Activated CD4-positive, alpha-beta memory T cell treated with anti-CD3 and anti-CD28 coated beads for 36 hours (primary cell): ENCODE measurements around the gene CITED4. TPM values are rescaled to one million over a fixed set of nuclear protein-coding genes. Genes with fewer than 3 reads are reported as not detected.
A peak's percentile ranks its signal among the peaks of the same experiment; 100 is the strongest.
"Not testable (repeated sequence)": the region's sequence is repeated elsewhere in the genome, so short reads cannot be mapped to it uniquely, and the experiment has no call there.

ENCODE experiments used
- CTCF ChIA-PET: fragments of 350-600 bp; sonication (Branson Sonifier 250); formaldehyde crosslinking; loops from one replicate; lab custom pipeline; 2021; ENCODE audit warnings: antibody characterized with exemption, inconsistent platforms; lab: Charles Lee
- POLR2A ChIA-PET: fragments of 350-600 bp; sonication (Branson Sonifier 250); formaldehyde crosslinking; loops from one replicate; lab custom pipeline; 2021; ENCODE audit warnings: antibody characterized with exemption; lab: Charles Lee
- DNase-seq: peaks from one replicate; pipeline ENCODE4 v3.0.0-alpha.2; 2020
- H3K27ac Mint-ChIP-seq: one replicate; pipeline ENCODE4 v1.8.0; 2021; ENCODE audit warnings: mixed read lengths
- H3K27me3 Mint-ChIP-seq: one replicate; pipeline ENCODE4 v1.8.0; 2021; ENCODE audit warnings: mixed read lengths
- H3K36me3 Mint-ChIP-seq: one replicate; pipeline ENCODE4 v1.8.0; 2021; ENCODE audit warnings: mixed read lengths
- H3K4me1 Mint-ChIP-seq: one replicate; pipeline ENCODE4 v1.8.0; 2021; ENCODE audit warnings: low read depth, mixed read lengths
- H3K4me3 Mint-ChIP-seq: one replicate; pipeline ENCODE4 v1.8.0; 2021; ENCODE audit warnings: mild to moderate bottlenecking, mixed read lengths
- H3K9me3 Mint-ChIP-seq: one replicate; pipeline ENCODE4 v1.8.0; 2021; ENCODE audit warnings: mixed read lengths
- intact Hi-C: fragments of 100-400 bp; cut with micrococcal nuclease; formaldehyde crosslinking; loops from one replicate; pipeline ENCODE4 v1.15.1; 2023
- total RNA-seq, 2 experiments: library from RNA; stranded (reverse); gene quantifications; one replicate each; pipeline ENCODE4 v1.2.3, GENCODE V29; 2021

CITED4 gene
- total RNA-seq, 2 experiments from 2014 or later = 1.9 to 2.1 TPM

DNA sequence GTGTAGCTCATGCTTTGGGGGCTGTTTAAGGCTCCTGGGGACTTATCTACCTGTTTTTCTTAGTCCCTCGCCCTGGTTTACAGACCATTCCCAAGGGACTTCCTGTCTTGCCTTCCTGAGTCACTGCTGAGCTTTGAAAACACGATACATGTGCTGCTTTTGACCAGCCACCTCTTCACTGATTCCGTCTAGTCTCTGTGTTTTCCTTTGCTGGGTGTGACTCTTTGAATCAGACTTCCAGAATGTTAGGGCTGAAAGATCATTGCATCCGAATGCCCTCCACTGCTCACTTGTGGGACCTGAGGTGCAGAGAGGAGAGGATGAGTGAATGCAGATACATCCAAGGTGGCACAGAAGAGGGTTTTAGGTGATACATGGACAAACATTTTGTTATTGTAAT lies 35.4 kb upstream of the CITED4 start:
- intact Hi-C loops = no loop called here
- H3K36me3 Mint-ChIP-seq = peaks cover 4% of the 10 kb centered on the region
- no peak for DNase-seq
- H3K9me3 Mint-ChIP-seq = peaks cover 28% of the 10 kb centered on the region
- no peak overlapping the region for H3K4me3 Mint-ChIP-seq
- no peak overlapping the region for H3K27ac Mint-ChIP-seq
- no peaks in the 10 kb centered on the region for H3K27me3 Mint-ChIP-seq
- POLR2A ChIA-PET = no interaction called here
- CTCF ChIA-PET = interaction anchor here (0.5 to 1.4 kb wide), 2 partner anchors 53 to 55 kb away, joined by 3 read pairs; no protein-coding TSS in a partner anchor
- no peaks in the 10 kb centered on the region for H3K4me1 Mint-ChIP-seq

DNA sequence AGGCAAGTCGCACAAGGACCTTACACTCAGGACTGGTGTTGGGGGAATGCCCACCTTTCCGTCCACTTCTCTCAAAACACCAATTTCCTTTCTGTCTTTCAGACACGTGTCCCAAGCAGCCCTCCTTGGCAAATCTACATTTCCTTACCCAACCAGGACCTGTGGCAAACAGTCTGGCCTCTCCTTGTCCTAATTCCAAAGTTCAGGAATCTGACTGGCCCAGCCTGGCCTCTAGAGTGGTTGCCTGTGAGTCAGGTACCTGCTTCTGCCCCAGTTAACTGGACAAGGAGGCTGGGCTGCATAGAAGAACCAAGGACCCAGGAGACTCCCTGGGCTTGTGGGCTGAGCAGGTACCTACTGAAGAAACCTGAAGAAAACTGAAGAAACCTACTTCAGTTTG lies 34.3 kb upstream of the CITED4 start:
- H3K36me3 Mint-ChIP-seq = peaks cover 4% of the 10 kb centered on the region

GRCh38 chr1:40895601-40896000 lies 33.4 kb upstream of the CITED4 start:
- ChIA-PET CTCF (no interaction called here), POLR2A (no interaction called here)
- peaks cover 28% of the 10 kb centered on the region for H3K9me3 Mint-ChIP-seq
- H3K4me3 Mint-ChIP-seq = no peak overlapping the region
- peaks cover 4% of the 10 kb centered on the region for H3K36me3 Mint-ChIP-seq
- H3K27ac Mint-ChIP-seq = no peak overlapping the region
- H3K27me3 Mint-ChIP-seq = peaks cover 2% of the 10 kb centered on the region
- DNase-seq = peak; percentile 40
- H3K4me1 Mint-ChIP-seq = no peaks in the 10 kb centered on the region
- intact Hi-C loops = no loop called here

More for the DNA sequence above, 34.3 kb upstream of the CITED4 start:
- no peak for DNase-seq
- H3K4me1 Mint-ChIP-seq = no peaks in the 10 kb centered on the region
- ChIA-PET POLR2A (no interaction called here), CTCF (no interaction called here)
- peaks cover 28% of the 10 kb centered on the region for H3K9me3 Mint-ChIP-seq
- no peak overlapping the region for H3K27ac Mint-ChIP-seq
- H3K27me3 Mint-ChIP-seq = peaks cover under 1% of the 10 kb centered on the region
- intact Hi-C loops = no loop called here
- no peak overlapping the region for H3K4me3 Mint-ChIP-seq

GRCh38 chr1:40894858-40895257 lies 32.7 kb upstream of the CITED4 start:
- H3K4me3 Mint-ChIP-seq, CTCF ChIA-PET: not testable (repeated sequence)

DNA sequence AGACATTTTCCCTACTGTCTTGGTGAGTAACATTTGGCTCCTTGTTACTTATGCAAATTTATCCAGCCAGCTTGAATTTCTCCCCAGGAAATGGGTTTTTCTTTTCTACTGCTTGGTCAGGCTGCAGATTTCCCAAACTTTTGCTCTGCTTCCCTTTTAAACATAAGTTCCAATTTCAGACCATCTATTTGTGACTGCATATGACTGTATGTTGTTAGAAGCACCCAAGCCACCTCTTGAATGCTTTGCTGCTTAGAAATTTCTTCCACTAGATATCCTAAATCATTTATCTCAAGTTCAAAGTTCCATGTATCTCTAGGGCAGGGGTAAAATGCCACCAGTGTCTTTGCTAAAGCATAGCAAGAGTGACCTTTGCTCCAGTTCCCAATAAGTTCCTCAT lies 32.3 kb upstream of the CITED4 start:
- H3K36me3 Mint-ChIP-seq = peaks cover 4% of the 10 kb centered on the region

More at GRCh38 chr1:40894858-40895257, 32.7 kb upstream of the CITED4 start:
- H3K27ac Mint-ChIP-seq, DNase-seq, H3K4me1 Mint-ChIP-seq, intact Hi-C loops, H3K27me3 Mint-ChIP-seq, POLR2A ChIA-PET, H3K36me3 Mint-ChIP-seq: not testable (repeated sequence)
- peaks cover 28% of the 10 kb centered on the region for H3K9me3 Mint-ChIP-seq

DNA sequence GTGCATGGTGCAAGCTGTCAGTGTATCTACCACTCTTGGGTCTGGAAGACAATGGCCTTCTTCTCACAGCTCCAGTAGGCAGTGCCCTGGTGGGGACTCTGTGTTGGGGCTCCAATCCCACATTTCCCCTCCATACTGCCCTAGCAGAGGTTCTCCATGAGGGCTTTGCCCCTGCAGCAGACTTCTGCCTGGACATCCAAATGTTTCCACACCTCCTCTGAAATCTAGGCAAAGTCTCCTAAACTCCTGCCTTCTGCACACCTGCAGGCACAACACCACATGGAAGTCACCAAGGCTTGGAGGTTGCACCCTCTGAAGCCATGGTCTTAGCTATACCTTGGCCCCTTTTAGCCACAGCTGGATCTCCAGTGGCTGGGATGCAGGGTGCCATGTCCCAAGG lies 31.8 kb upstream of the CITED4 start:
- peaks cover 28% of the 10 kb centered on the region for H3K9me3 Mint-ChIP-seq
- CTCF ChIA-PET = no interaction called here

More for the DNA sequence above, 32.3 kb upstream of the CITED4 start:
- no peak for DNase-seq
- peaks cover 28% of the 10 kb centered on the region for H3K9me3 Mint-ChIP-seq
- H3K4me3 Mint-ChIP-seq = no peak overlapping the region
- no peak overlapping the region for H3K27ac Mint-ChIP-seq
- ChIA-PET POLR2A (no interaction called here), CTCF (no interaction called here)
- intact Hi-C loops = no loop called here
- H3K4me1 Mint-ChIP-seq = no peaks in the 10 kb centered on the region
- peaks cover 2% of the 10 kb centered on the region for H3K27me3 Mint-ChIP-seq

DNA sequence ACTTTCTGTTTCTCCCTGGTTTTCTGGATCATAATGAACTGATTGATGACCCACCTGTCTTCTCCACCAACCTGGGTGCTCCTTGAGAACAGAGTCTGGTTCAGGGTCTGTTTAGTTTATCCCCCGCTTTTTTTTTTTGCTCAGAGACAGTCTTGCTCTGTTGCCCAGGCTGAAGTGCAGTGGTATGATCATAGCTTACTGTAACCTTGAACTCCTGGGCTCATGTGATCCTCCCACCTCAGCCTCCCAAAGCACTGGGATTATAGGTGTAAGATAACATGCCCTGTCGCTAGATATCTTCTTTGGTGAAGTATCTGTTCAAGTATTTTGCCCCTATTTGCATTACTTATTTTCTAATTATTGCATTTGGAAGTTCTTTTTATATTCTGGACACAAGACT lies 30.2 kb upstream of the CITED4 start:
- Mint-ChIP-seq H3K36me3 (peaks cover 4% of the 10 kb centered on the region), H3K27me3 (peaks cover 11% of the 10 kb centered on the region), H3K9me3 (peaks cover 28% of the 10 kb centered on the region), H3K27ac (no peak overlapping the region), H3K4me3 (no peak overlapping the region), H3K4me1 (no peaks in the 10 kb centered on the region)
- intact Hi-C loops = no loop called here
- DNase-seq = no peak
- CTCF ChIA-PET = interaction anchor here (1.0 kb wide), 1 partner anchor 60 kb away, joined by 3 read pairs; no protein-coding TSS in a partner anchor
- POLR2A ChIA-PET = no interaction called here

More for the DNA sequence above, 31.8 kb upstream of the CITED4 start:
- intact Hi-C loops = no loop called here
- Mint-ChIP-seq H3K36me3 (peaks cover 4% of the 10 kb centered on the region), H3K27me3 (peaks cover 5% of the 10 kb centered on the region), H3K4me3 (no peak overlapping the region), H3K4me1 (no peaks in the 10 kb centered on the region), H3K27ac (no peak overlapping the region)
- POLR2A ChIA-PET = no interaction called here
- no peak for DNase-seq

DNA sequence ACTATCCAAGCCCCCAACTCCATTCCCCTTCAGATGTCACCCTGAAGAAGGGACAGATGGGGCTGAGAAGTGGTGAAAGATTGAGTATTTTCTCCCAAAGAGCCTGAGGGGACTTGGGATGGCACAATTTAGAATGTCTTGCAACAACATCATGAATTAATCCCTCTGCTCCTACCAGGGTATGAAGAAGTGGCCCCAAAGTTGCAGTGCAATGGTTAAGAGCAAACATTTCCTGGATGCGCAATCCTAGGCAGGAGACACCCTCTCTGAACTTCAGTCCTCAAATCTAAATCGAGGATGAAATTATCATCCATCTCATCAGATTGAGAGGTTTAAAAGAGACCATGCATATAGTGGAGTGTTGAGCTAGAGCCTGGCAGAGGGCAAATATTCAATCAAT lies 28.6 kb upstream of the CITED4 start:
- no peak for DNase-seq
- no peak overlapping the region for H3K4me3 Mint-ChIP-seq
- peaks cover 17% of the 10 kb centered on the region for H3K27me3 Mint-ChIP-seq
- no peak overlapping the region for H3K27ac Mint-ChIP-seq
- peaks cover 28% of the 10 kb centered on the region for H3K9me3 Mint-ChIP-seq
- intact Hi-C loops = no loop called here
- CTCF ChIA-PET = no interaction called here
- H3K36me3 Mint-ChIP-seq = peaks cover 4% of the 10 kb centered on the region
- POLR2A ChIA-PET = no interaction called here
- H3K4me1 Mint-ChIP-seq = no peaks in the 10 kb centered on the region

GRCh38 chr1:40887652-40888051 lies 25.5 kb upstream of the CITED4 start:
- peaks cover 36% of the 10 kb centered on the region for H3K27me3 Mint-ChIP-seq
- no peaks in the 10 kb centered on the region for H3K9me3 Mint-ChIP-seq
- ChIA-PET POLR2A (no interaction called here), CTCF (interaction anchor here (1.7 kb wide), 1 partner anchor 65 kb away, joined by 7 read pairs; no protein-coding TSS in a partner anchor)
- H3K4me3 Mint-ChIP-seq = no peak overlapping the region
- peaks cover 2% of the 10 kb centered on the region for H3K36me3 Mint-ChIP-seq
- intact Hi-C loops = no loop called here
- H3K27ac Mint-ChIP-seq = no peak overlapping the region
- H3K4me1 Mint-ChIP-seq = peaks cover 3% of the 10 kb centered on the region
- DNase-seq = no peak

DNA sequence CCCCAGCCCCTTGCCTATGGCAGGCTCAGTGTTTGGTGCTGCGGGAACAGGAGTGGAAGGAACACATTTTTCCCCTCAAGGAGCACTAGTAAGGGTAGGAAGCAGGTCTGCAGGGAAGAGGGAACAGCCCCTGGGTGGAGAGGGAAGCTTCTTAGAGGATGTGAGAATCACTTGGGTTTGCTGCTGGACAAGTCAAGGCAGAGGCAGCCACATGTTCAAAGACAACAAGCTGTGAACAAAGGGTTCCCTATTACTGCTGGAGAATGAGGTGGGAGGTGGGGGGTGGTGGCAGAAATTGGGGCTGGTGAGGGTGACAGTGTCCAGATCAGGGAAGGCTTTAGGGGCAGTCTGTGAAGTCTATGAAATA lies 24.8 kb upstream of the CITED4 start:
- peaks cover 38% of the 10 kb centered on the region for H3K27me3 Mint-ChIP-seq
- DNase-seq = no peak
- no peaks in the 10 kb centered on the region for H3K9me3 Mint-ChIP-seq
- peaks cover 3% of the 10 kb centered on the region for H3K4me1 Mint-ChIP-seq
- H3K27ac Mint-ChIP-seq = no peak overlapping the region
- CTCF ChIA-PET = interaction anchor here (1.7 kb wide), 1 partner anchor 65 kb away, joined by 7 read pairs; no protein-coding TSS in a partner anchor
- POLR2A ChIA-PET = no interaction called here
- H3K4me3 Mint-ChIP-seq = no peak overlapping the region
- intact Hi-C loops = no loop called here
- peaks cover 2% of the 10 kb centered on the region for H3K36me3 Mint-ChIP-seq

DNA sequence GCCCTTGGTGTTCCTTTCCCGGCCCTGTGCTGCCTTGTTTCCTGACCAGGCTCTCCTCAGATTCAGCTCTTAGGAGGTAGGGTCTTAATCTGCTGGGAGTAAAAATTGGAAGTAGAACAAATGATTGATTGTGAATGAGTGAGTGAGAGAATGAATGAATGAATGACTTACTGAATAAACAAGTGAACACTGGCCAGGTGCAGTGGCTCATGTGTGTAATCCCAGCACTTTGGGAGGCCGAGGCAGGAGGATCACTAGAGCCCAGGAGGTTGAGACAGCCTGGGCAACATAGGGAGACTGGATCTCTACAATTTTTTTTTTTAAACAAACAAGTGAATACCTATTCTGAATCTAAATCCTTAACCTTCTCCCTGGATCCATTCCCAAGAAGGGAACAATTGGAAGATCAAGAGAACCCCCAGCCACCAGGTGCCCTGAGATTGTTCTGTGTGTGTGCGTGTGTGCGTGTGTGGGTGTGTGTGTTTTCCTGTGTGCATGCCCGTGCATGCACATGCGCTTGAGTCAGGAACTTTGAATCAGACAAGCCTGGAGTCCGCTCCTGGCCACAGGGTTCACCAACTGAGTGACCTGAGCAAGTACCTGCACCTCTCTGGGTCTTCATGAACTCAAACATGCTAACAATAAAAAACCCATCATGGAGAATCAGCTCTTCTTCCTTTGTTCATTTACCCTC lies 24.3 kb upstream of the CITED4 start:
- Mint-ChIP-seq H3K27me3 (peaks cover 36% of the 10 kb centered on the region), H3K4me3 (no peak overlapping the region), H3K9me3 (no peaks in the 10 kb centered on the region), H3K4me1 (peaks cover 3% of the 10 kb centered on the region), H3K36me3 (peaks cover 2% of the 10 kb centered on the region), H3K27ac (no peak overlapping the region)
- intact Hi-C loops = no loop called here
- CTCF ChIA-PET = interaction anchor here (1.7 kb wide), 1 partner anchor 66 kb away, joined by 7 read pairs; no protein-coding TSS in a partner anchor
- POLR2A ChIA-PET = no interaction called here
- DNase-seq = no peak

GRCh38 chr1:40884055-40884795 lies 22.1 kb upstream of the CITED4 start:
- Mint-ChIP-seq H3K27me3 (peaks cover 35% of the 10 kb centered on the region), H3K27ac (no peak overlapping the region), H3K4me1 (peaks cover 3% of the 10 kb centered on the region), H3K9me3 (no peaks in the 10 kb centered on the region), H3K36me3 (peaks cover 2% of the 10 kb centered on the region), H3K4me3 (no peak overlapping the region)
- DNase-seq = no peak
- POLR2A ChIA-PET = no interaction called here
- intact Hi-C loops = no loop called here
- CTCF ChIA-PET = no interaction called here
